HepG2 (cell line): Measurements from ENCODE around the gene TFEB. TPM values are rescaled to one million over a fixed set of nuclear protein-coding genes. Genes with fewer than 3 reads are reported as not detected.

ENCODE experiments used
- CSRNP2 ChIP-seq: sonication (generic); formaldehyde crosslinking; conservative IDR thresholded peaks from 2 replicates; pipeline ENCODE4 v1.8.0; 2022; ENCODE audit warnings: low read depth, missing genetic modification reagents
- DRAP1 ChIP-seq: IDR thresholded peaks from 2 replicates; pipeline ENCODE4 v1.6.1; 2016; ENCODE audit warnings: missing genetic modification reagents, missing compliant biosample characterization
- EP300 ChIP-seq, 3 experiments: sonication (generic) in 1 of 3; formaldehyde crosslinking in 1 of 3; IDR thresholded peaks; 2 replicates each; pipeline versions ENCODE4 v1.5.1 to v1.6.1; 2011 to 2020; ENCODE audit warnings: low read depth in 2 of 3, low read length in 2 of 3, borderline replicate concordance in 1 of 3, improper control_type of control experiment in 1 of 3, mild to moderate bottlenecking in 1 of 3, missing genetic modification reagents in 1 of 3, moderate library complexity in 1 of 3
- FOXJ3 ChIP-seq: sonication (generic); formaldehyde crosslinking; IDR thresholded peaks from 2 replicates; pipeline ENCODE4 v1.4.0; 2020; ENCODE audit warnings: missing genetic modification reagents, mild to moderate bottlenecking, borderline replicate concordance
- FOXM1 ChIP-seq: sonication (generic); formaldehyde crosslinking; IDR thresholded peaks from 2 replicates; pipeline ENCODE4 v1.5.0; 2020; ENCODE audit warnings: missing genetic modification reagents
- GATAD2A ChIP-seq: IDR thresholded peaks from 2 replicates; pipeline ENCODE4 v1.6.1; 2016
- GLMP ChIP-seq: sonication (generic); formaldehyde crosslinking; IDR thresholded peaks from 2 replicates; pipeline ENCODE4 v1.9.0; 2021; ENCODE audit warnings: missing genetic modification reagents, mild to moderate bottlenecking, borderline replicate concordance
- KAT8 ChIP-seq: IDR thresholded peaks from 2 replicates; pipeline ENCODE4 v1.6.1; 2016; ENCODE audit warnings: missing genetic modification reagents, missing compliant biosample characterization
- REXO4 ChIP-seq: sonication (generic); formaldehyde crosslinking; IDR thresholded peaks from 2 replicates; pipeline ENCODE4 v1.8.0; 2022; ENCODE audit warnings: missing genetic modification reagents, mild to moderate bottlenecking, borderline replicate concordance
- SMAD9 ChIP-seq: sonication (generic); formaldehyde crosslinking; IDR thresholded peaks from 2 replicates; pipeline ENCODE4 v1.5.1; 2020; ENCODE audit warnings: mild to moderate bottlenecking, missing genetic modification reagents
- SNAI1 ChIP-seq: sonication (generic); formaldehyde crosslinking; IDR thresholded peaks from 2 replicates; pipeline ENCODE4 v1.5.0; 2020; ENCODE audit warnings: mild to moderate bottlenecking, missing genetic modification reagents, borderline replicate concordance
- SP4 ChIP-seq: sonication (generic); formaldehyde crosslinking; IDR thresholded peaks from 2 replicates; pipeline ENCODE4 v1.8.1; 2023; ENCODE audit warnings: mild to moderate bottlenecking, missing genetic modification reagents
- SUZ12 ChIP-seq: fragments of 150-350 bp; IDR thresholded peaks from 2 replicates; pipeline ENCODE4 v1.6.1; 2014; ENCODE audit warnings: low read depth, low read length
- TEF ChIP-seq: sonication (generic); formaldehyde crosslinking; IDR thresholded peaks from 2 replicates; pipeline ENCODE4 v1.5.0; 2020; ENCODE audit warnings: missing genetic modification reagents
- U2AF2 ChIP-seq: fragments of 200-400 bp; formaldehyde crosslinking; IDR thresholded peaks from 2 replicates; pipeline ENCODE4 v1.6.1; 2017; ENCODE audit warnings: low read depth, mild to moderate bottlenecking, low read length
- ZBTB7B ChIP-seq: sonication (generic); formaldehyde crosslinking; IDR thresholded peaks from 2 replicates; pipeline ENCODE4 v1.4.0; 2020; ENCODE audit warnings: missing genetic modification reagents
- ZMAT3 ChIP-seq: sonication (generic); formaldehyde crosslinking; conservative IDR thresholded peaks from 2 replicates; pipeline ENCODE4 v1.7.0; 2021; ENCODE audit warnings: missing genetic modification reagents
- ZMYM2 ChIP-seq: sonication (generic); formaldehyde crosslinking; IDR thresholded peaks from 2 replicates; pipeline ENCODE4 v1.8.0; 2022; ENCODE audit warnings: mild to moderate bottlenecking, missing genetic modification reagents
- ZNF317 ChIP-seq: sonication (generic); formaldehyde crosslinking; IDR thresholded peaks from 2 replicates; pipeline ENCODE4 v1.5.0; 2020; ENCODE audit warnings: mild to moderate bottlenecking, missing genetic modification reagents
- polyA plus RNA-seq, 8 experiments: library from polyadenylated mRNA; depleted of rRNA in 3 of 8; stranded (reverse) in 7 of 8; unstranded in 1 of 8; fragments of >200 nt; fragmentation: Illumina TruSeq in 4 of 8; extraction: Trizol in 4 of 8; gene quantifications; 2 replicates each; pipeline versions ENCODE4 v1.2.1 to v1.2.3, GENCODE V29; 2011 to 2016; ENCODE audit warnings: low read depth in 4 of 8, missing spikeins in 1 of 8, mixed read lengths in 1 of 8; ENCODE audit not compliant: insufficient read depth in 1 of 8
- total RNA-seq, 5 experiments: library from RNA; depleted of rRNA; stranded (reverse); fragments of >200 nt; fragmentation: Illumina TruSeq; extraction: Trizol; gene quantifications; 2 replicates each; pipeline ENCODE4 v1.2.3, GENCODE V29; 2016; ENCODE audit warnings: low read depth in 1 of 5
- TF ChIP-seq, protein P1 (sequence below), 2 experiments: sonication (generic) in 1 of 2; formaldehyde crosslinking in 1 of 2; IDR thresholded peaks; 2 replicates each; pipeline versions ENCODE4 v1.4.0 to v1.6.1; 2018 to 2020; ENCODE audit warnings: missing genetic modification reagents in 2 of 2, borderline replicate concordance in 1 of 2, low read depth in 1 of 2, mild to moderate bottlenecking in 1 of 2, missing biosample characterization in 1 of 2
- TF ChIP-seq, protein P2 (sequence below): sonication (generic); formaldehyde crosslinking; IDR thresholded peaks from 2 replicates; pipeline ENCODE4 v1.5.0; 2020; ENCODE audit warnings: mild to moderate bottlenecking, missing genetic modification reagents

Gene TFEB
- total and polyA plus RNA-seq, 2 of the 13 experiments (the other 11 are each of a cell fraction or from before 2014, with no cell fraction given), result 13.3 to 18.7 TPM

GRCh38 chr6:41747256-41748101 is 12.1 kb upstream of the TFEB start, which contains the start of gene PGC (continued):
- TF ChIP-seq CSRNP2 (CRISPR knock-in tag), result no peak
- no peak for TF ChIP-seq TEF (CRISPR knock-in tag)
- no peak for TF ChIP-seq U2AF2
- TF ChIP-seq EP300 (IDR thresholded peaks at IDR 0.05; ENCODE audit: low read depth in 2 of 2, low read length in 2 of 2), result peak; percentile 94; a peak in 3 of 4 replicates
- peak; percentile 95 for TF ChIP-seq EP300 (CRISPR knock-in tag; IDR thresholded peaks at IDR 0.05; ENCODE audit: borderline replicate concordance)
- TF ChIP-seq ZMYM2 (CRISPR knock-in tag), result peak; percentile 85
- peak; percentile 67 for TF ChIP-seq ZBTB7B
- peak; percentile 69 for TF ChIP-seq ZNF317
- TF ChIP-seq ZMAT3 (CRISPR knock-in tag), result no peak
- TF ChIP-seq, protein P1, sequence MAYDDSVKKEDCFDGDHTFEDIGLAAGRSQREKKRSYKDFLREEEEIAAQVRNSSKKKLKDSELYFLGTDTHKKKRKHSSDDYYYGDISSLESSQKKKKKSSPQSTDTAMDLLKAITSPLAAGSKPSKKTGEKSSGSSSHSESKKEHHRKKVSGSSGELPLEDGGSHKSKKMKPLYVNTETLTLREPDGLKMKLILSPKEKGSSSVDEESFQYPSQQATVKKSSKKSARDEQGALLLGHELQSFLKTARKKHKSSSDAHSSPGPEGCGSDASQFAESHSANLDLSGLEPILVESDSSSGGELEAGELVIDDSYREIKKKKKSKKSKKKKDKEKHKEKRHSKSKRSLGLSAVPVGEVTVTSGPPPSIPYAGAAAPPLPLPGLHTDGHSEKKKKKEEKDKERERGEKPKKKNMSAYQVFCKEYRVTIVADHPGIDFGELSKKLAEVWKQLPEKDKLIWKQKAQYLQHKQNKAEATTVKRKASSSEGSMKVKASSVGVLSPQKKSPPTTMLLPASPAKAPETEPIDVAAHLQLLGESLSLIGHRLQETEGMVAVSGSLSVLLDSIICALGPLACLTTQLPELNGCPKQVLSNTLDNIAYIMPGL (CRISPR knock-in tag; IDR thresholded peaks at IDR 0.05; ENCODE audit: borderline replicate concordance in 1 of 2, low read depth in 1 of 2), result peak; percentile 30 to 63; a peak in 1 of 4 replicates
- peak; percentile 33 for TF ChIP-seq SP4
- peak; percentile 97; the same call in 1 of the 2 replicates for TF ChIP-seq FOXJ3 (CRISPR knock-in tag)
- TF ChIP-seq GATAD2A (CRISPR knock-in tag), result peak; percentile 99
- TF ChIP-seq FOXM1 (CRISPR knock-in tag), result no peak
- peak; percentile 67 for TF ChIP-seq DRAP1
- TF ChIP-seq KAT8 (CRISPR knock-in tag), result peak; percentile 74; the same call in 1 of the 2 replicates
- no peak for TF ChIP-seq GLMP (CRISPR knock-in tag)
- TF ChIP-seq SMAD9 (CRISPR knock-in tag), result 0 out of 2 replicates have a peak, but pooled peaks have one; percentile 21
- no peak for TF ChIP-seq REXO4 (CRISPR knock-in tag)
- no peak for TF ChIP-seq SUZ12
- TF ChIP-seq, protein P2, sequence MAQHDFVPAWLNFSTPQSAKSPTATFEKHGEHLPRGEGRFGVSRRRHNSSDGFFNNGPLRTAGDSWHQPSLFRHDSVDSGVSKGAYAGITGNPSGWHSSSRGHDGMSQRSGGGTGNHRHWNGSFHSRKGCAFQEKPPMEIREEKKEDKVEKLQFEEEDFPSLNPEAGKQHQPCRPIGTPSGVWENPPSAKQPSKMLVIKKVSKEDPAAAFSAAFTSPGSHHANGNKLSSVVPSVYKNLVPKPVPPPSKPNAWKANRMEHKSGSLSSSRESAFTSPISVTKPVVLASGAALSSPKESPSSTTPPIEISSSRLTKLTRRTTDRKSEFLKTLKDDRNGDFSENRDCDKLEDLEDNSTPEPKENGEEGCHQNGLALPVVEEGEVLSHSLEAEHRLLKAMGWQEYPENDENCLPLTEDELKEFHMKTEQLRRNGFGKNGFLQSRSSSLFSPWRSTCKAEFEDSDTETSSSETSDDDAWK (CRISPR knock-in tag), result no peak
- peak; percentile 84; the same call in 1 of the 2 replicates for TF ChIP-seq SNAI1 (CRISPR knock-in tag)
